H1 (cell line): ENCODE results near the gene LCE1B. TPM values are rescaled to one million over a fixed set of nuclear protein-coding genes. Genes with fewer than 3 reads are reported as not detected.

Experiments
- CTCF ChIA-PET: fragments of 300-600 bp; sonication (Branson Sonifier 250); formaldehyde crosslinking; loops from one replicate; lab custom pipeline; 2021; ENCODE audit not compliant: partially characterized antibody; lab: Charles Lee
- POLR2A ChIA-PET: fragments of 300-600 bp; sonication (Branson Sonifier 250); formaldehyde crosslinking; loops from one replicate; lab custom pipeline; 2021; ENCODE audit warnings: inconsistent platforms; ENCODE audit not compliant: partially characterized antibody; lab: Charles Lee
- DNase-seq, 2 experiments: peaks; one replicate each; pipeline versions ENCODE4 v3.0.0 to v3.0.0-alpha.2; 2010 to 2022; ENCODE audit warnings: low spot score in 2 of 2, low read depth in 1 of 2, mixed read lengths in 1 of 2
- FAIRE-seq: peaks from 2 replicates; lab custom pipeline; 2011; peaks lifted over from hg19 to GRCh38; lab: Jason Lieb, UNC
- H2AFZ ChIP-seq: 2 replicates; pipeline ENCODE4 v1.8.1; 2012; ENCODE audit warnings: low read length, inconsistent platforms
- H2AK5ac ChIP-seq: 2 replicates; pipeline ENCODE4 v1.6.1; 2013; ENCODE audit warnings: low read depth, low read length
- H2BK120ac ChIP-seq: replicated peaks from 2 replicates; pipeline ENCODE3; 2013; ENCODE audit warnings: low read depth, low read length, inconsistent platforms
- H2BK12ac ChIP-seq: 2 replicates; pipeline ENCODE4 v1.6.1; 2013; ENCODE audit warnings: low read depth, low read length
- H2BK15ac ChIP-seq: 2 replicates; pipeline ENCODE4 v1.6.1; 2013; ENCODE audit warnings: low read length
- H2BK20ac ChIP-seq: 2 replicates; pipeline ENCODE4 v1.6.1; 2013; ENCODE audit warnings: low read length
- H2BK5ac ChIP-seq: 2 replicates; pipeline ENCODE4 v1.6.1; 2013; ENCODE audit warnings: low read depth, low read length
- H3K14ac ChIP-seq: 2 replicates; pipeline ENCODE4 v1.6.1; 2013; ENCODE audit warnings: inconsistent platforms; ENCODE audit not compliant: insufficient read length
- H3K18ac ChIP-seq: 2 replicates; pipeline ENCODE4 v1.6.1; 2013; ENCODE audit warnings: low read length; ENCODE audit errors: extremely low read depth
- H3K23ac ChIP-seq: 2 replicates; pipeline ENCODE4 v1.6.1; 2013; ENCODE audit warnings: inconsistent platforms; ENCODE audit not compliant: insufficient read length
- H3K23me2 ChIP-seq: 2 replicates; pipeline ENCODE4 v1.6.1; 2013; ENCODE audit warnings: low read depth, low read length
- H3K27ac ChIP-seq: 2 replicates; pipeline ENCODE4 v1.6.1; 2011; ENCODE audit warnings: low read depth, low read length, inconsistent platforms
- H3K27me3 ChIP-seq, 4 experiments: replicated peaks in 1 of 4; 1 replicate in 1 of 4; 2 replicates in 3 of 4; pipeline versions ENCODE4 v1.6.1 to v1.8.1; 2011 to 2013; ENCODE audit warnings: low read length in 3 of 4, mild to moderate bottlenecking in 3 of 4, inconsistent platforms in 2 of 4, mixed read lengths in 2 of 4, moderate library complexity in 1 of 4; ENCODE audit not compliant: control insufficient read depth in 3 of 4, insufficient read depth in 3 of 4; ENCODE audit errors: extremely low read depth in 1 of 4
- H3K36me3 ChIP-seq, 4 experiments: 2 replicates each; pipeline versions ENCODE4 v1.6.1 to v1.8.1; 2011 to 2013; ENCODE audit warnings: mild to moderate bottlenecking in 4 of 4, low read length in 3 of 4, moderate library complexity in 2 of 4, control low read depth in 1 of 4, inconsistent platforms in 1 of 4; ENCODE audit not compliant: insufficient read depth in 4 of 4, control insufficient read depth in 2 of 4
- H3K4ac ChIP-seq: replicated peaks from 2 replicates; pipeline ENCODE3; 2013; ENCODE audit warnings: low read length, low read depth, mixed read lengths, inconsistent platforms; ENCODE audit not compliant: insufficient read length
- H3K4me1 ChIP-seq, 4 experiments: replicated peaks in 1 of 4; 1 replicate in 1 of 4; 2 replicates in 3 of 4; pipeline versions ENCODE4 v1.6.1 to v1.8.1; 2011 to 2013; ENCODE audit warnings: low read length in 3 of 4, inconsistent platforms in 2 of 4, mixed read lengths in 1 of 4; ENCODE audit not compliant: insufficient read depth in 4 of 4, control insufficient read depth in 3 of 4
- H3K4me2 ChIP-seq, 2 experiments: 2 replicates each; pipeline versions ENCODE4 v1.6.1 to v1.8.1; 2011 to 2013; ENCODE audit warnings: low read depth in 2 of 2, low read length in 2 of 2, control low read depth in 1 of 2, inconsistent platforms in 1 of 2, mild to moderate bottlenecking in 1 of 2; ENCODE audit not compliant: insufficient read depth in 1 of 2
- H3K4me3 ChIP-seq, 4 experiments: fragments of 200-600, 300-600 bp in 1 of 4; sonication (generic), shearing (Covaris generic), sonication (Bioruptor Twin) in 1 of 4; 2 replicates each; pipeline versions ENCODE4 v1.5.1 to v1.8.1; 2011 to 2016; ENCODE audit warnings: low read length in 4 of 4, low read depth in 3 of 4, control low read depth in 2 of 4, inconsistent platforms in 2 of 4, mild to moderate bottlenecking in 2 of 4, mixed read lengths in 1 of 4, moderate library complexity in 1 of 4; ENCODE audit not compliant: insufficient read depth in 2 of 4; ENCODE audit errors: extremely low read depth in 1 of 4
- H3K56ac ChIP-seq: replicated peaks from 2 replicates; pipeline ENCODE3; 2013; ENCODE audit warnings: low read depth, mild to moderate bottlenecking, mixed read lengths, low read length, inconsistent platforms; ENCODE audit not compliant: insufficient read length
- H3K79me1 ChIP-seq: 2 replicates; pipeline ENCODE4 v1.6.1; 2013; ENCODE audit warnings: low read depth, low read length, control low read depth
- H3K79me2 ChIP-seq, 2 experiments: 2 replicates each; pipeline versions ENCODE4 v1.6.1 to v1.8.1; 2012 to 2013; ENCODE audit warnings: low read length in 2 of 2, mild to moderate bottlenecking in 2 of 2, inconsistent platforms in 1 of 2; ENCODE audit not compliant: insufficient read depth in 2 of 2, control insufficient read depth in 1 of 2
- H3K9ac ChIP-seq, 4 experiments: replicated peaks in 1 of 4; 1 replicate in 1 of 4; 2 replicates in 3 of 4; pipeline versions ENCODE4 v1.6.1 to v1.8.1; 2011 to 2013; ENCODE audit warnings: low read depth in 3 of 4, low read length in 3 of 4, control low read depth in 2 of 4, mild to moderate bottlenecking in 2 of 4, moderate library complexity in 2 of 4, inconsistent platforms in 1 of 4; ENCODE audit errors: extremely low read depth in 1 of 4
- H3K9me3 ChIP-seq, 2 experiments: 2 replicates each; pipeline versions ENCODE4 v1.6.1 to v1.8.1; 2012 to 2013; ENCODE audit warnings: mild to moderate bottlenecking in 2 of 2, moderate library complexity in 2 of 2, control low read depth in 1 of 2, inconsistent platforms in 1 of 2, low read depth in 1 of 2, low read length in 1 of 2, mixed read lengths in 1 of 2; ENCODE audit not compliant: insufficient read depth in 2 of 2
- H4K20me1 ChIP-seq, 2 experiments: replicated peaks in 1 of 2; 2 replicates each; pipeline versions ENCODE3 to v1.8.1; 2011 to 2013; ENCODE audit warnings: inconsistent platforms in 2 of 2, low read length in 2 of 2, mild to moderate bottlenecking in 1 of 2; ENCODE audit not compliant: insufficient read depth in 2 of 2, control insufficient read depth in 1 of 2
- H4K5ac ChIP-seq: 2 replicates; pipeline ENCODE4 v1.6.1; 2013; ENCODE audit warnings: low read length, low read depth, mixed read lengths, inconsistent platforms; ENCODE audit not compliant: insufficient read length
- H4K8ac ChIP-seq: 2 replicates; pipeline ENCODE4 v1.8.0; 2013; ENCODE audit warnings: mild to moderate bottlenecking, moderate library complexity, low read length, inconsistent platforms; ENCODE audit not compliant: insufficient read depth; ENCODE audit errors: extremely low read depth
- H4K91ac ChIP-seq: replicated peaks from 2 replicates; pipeline ENCODE3; 2013; ENCODE audit warnings: low read length, mixed read lengths, inconsistent platforms; ENCODE audit not compliant: insufficient read length
- CHD2 ChIP-seq: IDR thresholded peaks from 2 replicates; pipeline ENCODE4 v1.6.1; 2012; ENCODE audit warnings: low read length, improper control_type of control experiment
- CTCF ChIP-seq, 3 experiments: IDR thresholded peaks; 1 replicate in 2 of 3; 2 replicates in 1 of 3; pipeline versions ENCODE4 v1.5.1 to v1.6.1; 2011; ENCODE audit warnings: low read length in 3 of 3, mild to moderate bottlenecking in 3 of 3, inconsistent platforms in 2 of 3, low read depth in 1 of 3, moderate library complexity in 1 of 3; ENCODE audit not compliant: insufficient read depth in 1 of 3; ENCODE audit errors: control extremely low read depth in 1 of 3
- EZH2 ChIP-seq: fragments of 200-600 bp; sonication (generic); IDR thresholded peaks from 2 replicates; pipeline ENCODE4 v1.7.1; 2012; ENCODE audit warnings: low read depth, mild to moderate bottlenecking, moderate library complexity, low read length, inconsistent platforms; ENCODE audit not compliant: severe bottlenecking
- POLR2AphosphoS5 ChIP-seq: IDR thresholded peaks from 2 replicates; pipeline ENCODE4 v1.6.1; 2011; ENCODE audit warnings: low read depth, low read length
- POU5F1 ChIP-seq: IDR thresholded peaks from 2 replicates; pipeline ENCODE4 v1.6.1; 2011; ENCODE audit warnings: low read depth, mild to moderate bottlenecking, low read length, moderate library complexity
- SP2 ChIP-seq: IDR thresholded peaks from 2 replicates; pipeline ENCODE4 v1.6.1; 2012; ENCODE audit warnings: mild to moderate bottlenecking, low read length, inconsistent platforms
- TEAD4 ChIP-seq: IDR thresholded peaks from 2 replicates; pipeline ENCODE4 v1.6.1; 2012; ENCODE audit warnings: low read depth, low read length, inconsistent platforms, mixed read lengths
- WGBS, 2 experiments: shearing (Covaris generic) in 1 of 2; methylation state at CpG; one replicate each; pipeline versions ENCODE4 v1.1.6 to v1.1.7; 2013 to 2015; ENCODE audit warnings: low lambda C conversion rate in 2 of 2, mixed read lengths in 2 of 2, inconsistent platforms in 1 of 2, low coverage in 1 of 2, missing lambda C conversion rate in 1 of 2; ENCODE audit not compliant: insufficient replicate concordance in 2 of 2, insufficient coverage in 1 of 2, insufficient read length in 1 of 2; ENCODE audit errors: extremely low coverage in 1 of 2, missing lambda C conversion rate in 1 of 2; 5-methylcytosine and 5-hydroxymethylcytosine counted together
- long read RNA-seq, 2 experiments: library from RNA in 1 of 2; library from capped mRNA in 1 of 2; stranded (forward); transcript quantifications; one replicate each; pipeline ENCODE4 v2.0.0, GENCODE V29; 2021; ENCODE audit warnings: inconsistent platforms in 1 of 2
- polyA minus RNA-seq, 3 experiments: library from RNA; depleted of rRNA, polyadenylated mRNA; stranded (reverse); fragments of >200 nt; gene quantifications; 1 replicate in 2 of 3; 2 replicates in 1 of 3; pipeline ENCODE4 v1.2.3, GENCODE V29; 2011
- polyA plus RNA-seq, 7 experiments: library from polyadenylated mRNA; depleted of rRNA in 3 of 7; stranded (reverse) in 5 of 7; unstranded in 2 of 7; fragments of >200 nt in 5 of 7; fragments of 200-250 nt in 2 of 7; gene quantifications; 1 replicate in 5 of 7; 2 replicates in 1 of 7; 4 replicates in 1 of 7; pipeline versions ENCODE4 v1.2.1 to v1.2.3, GENCODE V29; 2011 to 2013; ENCODE audit warnings: missing spikeins in 2 of 7, mixed read lengths in 2 of 7
- total RNA-seq: library from RNA; stranded (reverse); fragmentation: NEBNext Ultra II Directional; extraction: Animal tissue kit (Norgen Biotek cat#: 25700); gene quantifications from 2 replicates; pipeline ENCODE4 v1.2.1, GENCODE V29; 2021

LCE1B gene, protein sequence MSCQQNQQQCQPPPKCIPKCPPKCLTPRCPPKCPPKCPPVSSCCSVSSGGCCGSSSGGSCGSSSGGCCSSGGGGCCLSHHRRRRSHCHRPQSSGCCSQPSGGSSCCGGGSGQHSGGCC
- total RNA-seq (not detected in 2 replicates), polyA plus RNA-seq (2011; rRNA removed) (not detected in 2 replicates), polyA minus RNA-seq (2011; rRNA and poly(A)+ RNA removed) (not detected in 2 replicates)
- polyA plus RNA-seq (2011; cell fraction: cytosol; rRNA removed) = not detected
- not detected for polyA plus RNA-seq (2011; cell fraction: nucleus; rRNA removed)
- polyA plus RNA-seq (2012, experiment 1 of 2) = not detected in 4 replicates
- not detected for polyA plus RNA-seq (2012, experiment 2 of 2)
- not detected for polyA plus RNA-seq (2013, experiment 1 of 2)
- polyA plus RNA-seq (2013, experiment 2 of 2) = not detected
- not detected for polyA minus RNA-seq (2011; cell fraction: cytosol; rRNA and poly(A)+ RNA removed)
- polyA minus RNA-seq (2011; cell fraction: nucleus; rRNA and poly(A)+ RNA removed) = not detected
- long read RNA-seq, experiment 1 = 0 reads
- long read RNA-seq, experiment 2 = 0 reads

DNA sequence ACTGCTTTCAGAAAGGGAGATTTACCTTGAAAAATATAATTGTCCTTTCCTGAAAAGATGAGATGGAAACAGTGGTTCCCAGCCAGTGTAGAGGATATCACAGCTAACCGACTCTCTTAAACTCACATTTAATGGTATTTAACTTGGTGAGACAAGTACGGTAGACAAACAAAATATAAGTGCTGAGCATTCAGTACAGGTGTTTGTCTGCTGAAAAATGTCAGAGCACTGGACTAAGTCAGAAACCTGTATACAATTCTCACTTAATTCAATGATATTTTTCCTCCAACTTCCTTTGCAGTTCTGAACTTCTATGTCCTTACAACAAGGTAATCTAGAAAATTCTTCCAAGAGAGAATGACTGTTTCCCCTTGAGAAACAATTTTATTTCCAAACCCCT is at the start of gene LCE1B:
Gene LCE1B (plus strand): TSS at position 301 of the 400 bp plus-strand sequence. CDS start 476 bp downstream, outside the sequence.
- H3K4me2 ChIP-seq = no peak within 1 kb of the TSS
- CTCF ChIA-PET = no interaction called here

More for the DNA sequence above, at the start of gene LCE1B:
- Histone ChIP-seq H2BK15ac (no peak within 1 kb of the TSS), H2BK20ac (no peak within 1 kb of the TSS), H3K4me3 (no peak within 1 kb of the TSS), H3K4me1 (no peaks in the 10 kb centered on the region), H4K20me1 (no peaks in the 10 kb centered on the region), H3K18ac (no peak within 1 kb of the TSS), H2BK5ac (no peak within 1 kb of the TSS), H3K79me2 (no peaks in the 10 kb centered on the region), H3K27ac (no peak within 1 kb of the TSS), H3K23me2 (no peaks in the 10 kb centered on the region), H3K9ac (no peak within 1 kb of the TSS), H3K23ac (no peak within 1 kb of the TSS), H3K56ac (no peak within 1 kb of the TSS), H2AFZ (no peak within 1 kb of the TSS), H4K8ac (no peak within 1 kb of the TSS), H2BK12ac (no peak within 1 kb of the TSS), H3K4ac (no peak within 1 kb of the TSS), H3K14ac (no peak within 1 kb of the TSS), H2AK5ac (no peak within 1 kb of the TSS), H3K36me3 (no peaks in the 10 kb centered on the region), H3K27me3 (no peaks in the 10 kb centered on the region), H3K79me1 (no peaks in the 10 kb centered on the region), H3K9me3 (peaks cover 51 to 78% of the 10 kb centered on the region in 2 experiments), H4K5ac (no peak within 1 kb of the TSS), H2BK120ac (no peak within 1 kb of the TSS), H4K91ac (no peak within 1 kb of the TSS)
- FAIRE-seq = no peak
- no peak for DNase-seq
- 84% methylated on average over 2 of the region's 2 CpGs; no CpG with 5 or more reads in 1 of the 2 experiments for WGBS, 2 experiments
- TF ChIP-seq POU5F1 (no peak), EZH2 (no peak), POLR2AphosphoS5 (no peak), TEAD4 (no peak), CHD2 (no peak), CTCF (IDR thresholded peaks at IDR 0.05; ENCODE audit: control extremely low read depth in 1 of 3, insufficient read depth in 1 of 3, low read depth in 1 of 3, low read length in 3 of 3) (no peak), SP2 (no peak)
- POLR2A ChIA-PET = no interaction called here
